HEK293 (cell line): Measurements from ENCODE around the gene ARHGAP32.

Experiments
- CTCF ChIA-PET: fragments of 350-600 bp; formaldehyde crosslinking; extraction: SDS; loops from one replicate; lab custom pipeline; 2021; ENCODE audit warnings: antibody characterized with exemption; lab: Yijun Ruan, JAX
- POLR2A ChIA-PET: fragments of 300-600 bp; formaldehyde crosslinking; extraction: SDS; loops from one replicate; lab custom pipeline; 2020; ENCODE audit warnings: antibody characterized with exemption, inconsistent platforms; lab: Yijun Ruan, JAX
- H3K27ac ChIP-seq: fragments of 200-500 bp; sonication (Bioruptor generic); 2 replicates; pipeline ENCODE4 v1.5.1; 2014; ENCODE audit warnings: low read depth, low read length, control low read depth, inconsistent platforms; ENCODE audit errors: extremely low read depth
- H3K36me3 ChIP-seq, 2 experiments: fragments of 200-500 bp in 1 of 2; sonication (Bioruptor generic) in 1 of 2; 1 replicate in 1 of 2; 2 replicates in 1 of 2; pipeline ENCODE4 v1.5.1; 2014 to 2017; ENCODE audit warnings: inconsistent platforms in 2 of 2, low read length in 2 of 2; ENCODE audit not compliant: control insufficient read depth in 2 of 2, insufficient read depth in 1 of 2
- H3K4me1 ChIP-seq: fragments of 200-500 bp; sonication (Bioruptor generic); 2 replicates; pipeline ENCODE4 v1.5.1; 2014; ENCODE audit warnings: mild to moderate bottlenecking, low read length, inconsistent platforms; ENCODE audit not compliant: control insufficient read depth, insufficient read depth
- H3K4me3 ChIP-seq: 2 replicates; pipeline ENCODE4 v1.5.1; 2011; ENCODE audit warnings: low read depth, mild to moderate bottlenecking, control low read depth, low read length, moderate library complexity
- H3K9me3 ChIP-seq: fragments of 200-500 bp; sonication (Bioruptor generic); 2 replicates; pipeline ENCODE4 v1.5.1; 2014; ENCODE audit warnings: low read depth, low read length, inconsistent platforms; ENCODE audit not compliant: control insufficient read depth, insufficient read depth
- HIC1 ChIP-seq: fragments of 450-650 bp; formaldehyde crosslinking; IDR thresholded peaks from 2 replicates; pipeline ENCODE4 v1.5.1; 2016; ENCODE audit warnings: missing biosample characterization, missing genetic modification characterization
- INSM2 ChIP-seq: fragments of 450-650 bp; formaldehyde crosslinking; IDR thresholded peaks from 2 replicates; pipeline ENCODE4 v1.5.1; 2016; ENCODE audit warnings: missing biosample characterization, missing genetic modification characterization
- KLF9 ChIP-seq: fragments of 450-650 bp; formaldehyde crosslinking; IDR thresholded peaks from 2 replicates; pipeline ENCODE4 v1.5.1; 2016; ENCODE audit warnings: missing biosample characterization, missing genetic modification characterization, low read depth
- PBX3 ChIP-seq: sonication (generic); formaldehyde crosslinking; IDR thresholded peaks from 2 replicates; pipeline ENCODE4 v1.8.1; 2022; ENCODE audit warnings: mild to moderate bottlenecking, moderate library complexity, missing genetic modification reagents
- REPIN1 ChIP-seq: fragments of 450-650 bp; formaldehyde crosslinking; IDR thresholded peaks from 2 replicates; pipeline ENCODE4 v1.5.1; 2017; ENCODE audit warnings: missing biosample characterization, missing genetic modification characterization, low read depth
- ZBTB48 ChIP-seq: fragments of 450-650 bp; formaldehyde crosslinking; IDR thresholded peaks from 2 replicates; pipeline ENCODE4 v1.5.1; 2016; ENCODE audit warnings: missing biosample characterization, missing genetic modification characterization
- ZBTB8A ChIP-seq: fragments of 450-650 bp; formaldehyde crosslinking; IDR thresholded peaks from 2 replicates; pipeline ENCODE4 v1.5.1; 2016; ENCODE audit warnings: missing biosample characterization, missing genetic modification characterization
- ZNF133 ChIP-seq: fragments of 450-650 bp; formaldehyde crosslinking; IDR thresholded peaks from 2 replicates; pipeline ENCODE4 v1.5.1; 2016; ENCODE audit warnings: missing biosample characterization, missing genetic modification characterization
- ZNF148 ChIP-seq: fragments of 450-650 bp; formaldehyde crosslinking; IDR thresholded peaks from 2 replicates; pipeline ENCODE4 v1.5.0; 2017; ENCODE audit warnings: missing biosample characterization, missing genetic modification characterization, borderline replicate concordance
- ZNF214 ChIP-seq: fragments of 450-650 bp; formaldehyde crosslinking; IDR thresholded peaks from 2 replicates; pipeline ENCODE4 v1.5.1; 2017; ENCODE audit warnings: missing biosample characterization, mild to moderate bottlenecking, missing genetic modification characterization, borderline replicate concordance
- ZNF24 ChIP-seq: fragments of 450-650 bp; formaldehyde crosslinking; IDR thresholded peaks from 2 replicates; pipeline ENCODE4 v1.5.1; 2016; ENCODE audit warnings: missing biosample characterization, missing genetic modification characterization
- ZNF274 ChIP-seq, 2 experiments: fragments of 200-500 bp in 1 of 2; fragments of 450-650 bp in 1 of 2; sonication (Bioruptor generic) in 1 of 2; formaldehyde crosslinking in 1 of 2; IDR thresholded peaks; 2 replicates each; pipeline versions ENCODE4 v1.5.1 to v1.6.1; 2014 to 2016; ENCODE audit warnings: borderline replicate concordance in 1 of 2, inconsistent platforms in 1 of 2, low read length in 1 of 2, missing biosample characterization in 1 of 2, missing genetic modification characterization in 1 of 2
- ZNF280D ChIP-seq: fragments of 450-650 bp; formaldehyde crosslinking; IDR thresholded peaks from 2 replicates; pipeline ENCODE4 v1.5.1; 2016; ENCODE audit warnings: missing biosample characterization, missing genetic modification characterization
- ZNF426 ChIP-seq: fragments of 450-650 bp; formaldehyde crosslinking; IDR thresholded peaks from 2 replicates; pipeline ENCODE4 v1.5.1; 2017; ENCODE audit warnings: missing biosample characterization, missing genetic modification characterization, mild to moderate bottlenecking, inconsistent platforms, moderate library complexity
- ZNF449 ChIP-seq: fragments of 450-650 bp; formaldehyde crosslinking; IDR thresholded peaks from 2 replicates; pipeline ENCODE4 v1.5.1; 2017; ENCODE audit warnings: missing biosample characterization, mild to moderate bottlenecking, missing genetic modification characterization, moderate library complexity
- ZNF529 ChIP-seq: fragments of 450-650 bp; formaldehyde crosslinking; IDR thresholded peaks from 2 replicates; pipeline ENCODE4 v1.5.1; 2017; ENCODE audit warnings: missing genetic modification characterization, missing biosample characterization; ENCODE audit not compliant: insufficient replicate concordance
- ZNF677 ChIP-seq: fragments of 450-650 bp; IDR thresholded peaks from 2 replicates; pipeline ENCODE4 v1.5.0; 2018; ENCODE audit warnings: missing biosample characterization, mild to moderate bottlenecking, missing genetic modification characterization, moderate library complexity
- ZNF777 ChIP-seq: fragments of 450-650 bp; formaldehyde crosslinking; IDR thresholded peaks from 2 replicates; pipeline ENCODE4 v1.5.1; 2017; ENCODE audit warnings: missing biosample characterization, missing genetic modification characterization, borderline replicate concordance
- ZXDB ChIP-seq: fragments of 450-650 bp; formaldehyde crosslinking; IDR thresholded peaks from 2 replicates; pipeline ENCODE4 v1.5.1; 2016; ENCODE audit warnings: missing biosample characterization, missing genetic modification characterization

Gene ARHGAP32

GRCh38 chr11:129040934-129041333, 151.2 kb downstream of the ARHGAP32 start:
- TF ChIP-seq ZBTB8A (tag by site-specific recombination): no peak
- TF ChIP-seq ZNF777 (tag by site-specific recombination): no peak
- no peak for TF ChIP-seq ZBTB48 (tag by site-specific recombination)
- no peak for TF ChIP-seq ZNF24
- TF ChIP-seq ZXDB (tag by site-specific recombination): no peak
- no peak for TF ChIP-seq ZNF677 (tag by site-specific recombination)
- TF ChIP-seq HIC1: no peak
- TF ChIP-seq REPIN1: no peak
- TF ChIP-seq, all 188 proteins: peak for 0
- no peak overlapping the region for H3K27ac ChIP-seq
- 0 out of 2 replicates have a peak, but pooled peaks cover 2% of the 10 kb centered on the region for H3K4me1 ChIP-seq
- H3K4me3 ChIP-seq: no peak overlapping the region
- ChIA-PET POLR2A (no interaction called here), CTCF (no interaction called here)
- no peaks in the 10 kb centered on the region for H3K36me3 ChIP-seq
- H3K9me3 ChIP-seq: no peaks in the 10 kb centered on the region

GRCh38 chr11:129035244-129035643, 156.9 kb downstream of the ARHGAP32 start:
- H3K4me1 ChIP-seq: no peaks in the 10 kb centered on the region
- POLR2A ChIA-PET: no interaction called here
- H3K36me3 ChIP-seq: no peaks in the 10 kb centered on the region
- CTCF ChIA-PET: interaction anchor here (1.0 kb wide), 1 partner anchor 10 kb away, joined by 4 read pairs; no protein-coding TSS in a partner anchor
- H3K27ac ChIP-seq: no peak overlapping the region
- no peaks in the 10 kb centered on the region for H3K9me3 ChIP-seq
- no peak overlapping the region for H3K4me3 ChIP-seq
- TF ChIP-seq KLF9 (no peak), INSM2 (no peak), ZNF214 (tag by site-specific recombination) (no peak), PBX3 (no peak), ZNF274 (IDR thresholded peaks at IDR 0.05; ENCODE audit: low read length) (no peak), ZNF274 (tag by site-specific recombination; IDR thresholded peaks at IDR 0.05; ENCODE audit: borderline replicate concordance) (no peak), HIC1 (no peak), ZNF529 (tag by site-specific recombination) (no peak), ZNF280D (tag by site-specific recombination) (no peak), ZNF148 (tag by site-specific recombination) (no peak), ZNF449 (tag by site-specific recombination) (no peak), ZNF426 (tag by site-specific recombination) (no peak), ZNF133 (tag by site-specific recombination) (no peak)
